T-cell (primary cell): Measurements from ENCODE around the gene OR8G1. TPM values are rescaled to one million over a fixed set of nuclear protein-coding genes. Genes with fewer than 3 reads are reported as not detected.

Experiments
- total RNA-seq, 35 experiments: library from RNA in 6 of 35; stranded (reverse) in 6 of 35; fragments of 120-200 nt in 1 of 35; gene quantifications; one replicate each; pipeline versions ENCODE4 v1.2.1 to v1.2.4 and lab custom pipeline; 2013 to 2026

Gene OR8G1
- total RNA-seq, 5 donors from 2014 or later (not counting 1 experiment from before 2014, with no cell fraction given): not detected

Other genes with a start within 250 kb of the OR8G1 start
- gene OR10G6, start 245.9 kb upstream of the OR8G1 start, total RNA-seq: not detected
- not detected for gene OR10G4, start 228.1 kb upstream of the OR8G1 start, total RNA-seq
- gene OR10G9, start 218.1 kb upstream of the OR8G1 start, total RNA-seq: not detected
- not detected for gene OR10G8, start 214.3 kb upstream of the OR8G1 start, total RNA-seq
- not detected for gene OR10G7, start 199.8 kb upstream of the OR8G1 start, total RNA-seq
- gene VWA5A, start 125.6 kb upstream of the OR8G1 start, total RNA-seq: 10 to 100 TPM in 1 of 5 donors, 1 to 10 TPM in 4; 5.6 to 10.0 (median 7.6) TPM
- not detected for gene OR10D3, start 57.8 kb upstream of the OR8G1 start, total RNA-seq
- not detected for gene OR8G5, start 15.3 kb downstream of the OR8G1 start, total RNA-seq
- gene OR8D1, start 72.9 kb downstream of the OR8G1 start, total RNA-seq: not detected
- gene OR8D2, start 79.1 kb downstream of the OR8G1 start, total RNA-seq: not detected
- not detected for gene OR8B2, start 143.4 kb downstream of the OR8G1 start, total RNA-seq
- not detected for gene OR8B3, start 157.9 kb downstream of the OR8G1 start, total RNA-seq
- not detected for gene OR8B4, start 183.8 kb downstream of the OR8G1 start, total RNA-seq
- not detected for gene OR8B8, start 204.6 kb downstream of the OR8G1 start, total RNA-seq